ENCODE measurements around the gene RSBN1L.

- TF ChIP-seq POLR2A (IDR thresholded peaks at IDR 0.05) (no peak), EP300 (IDR thresholded peaks at IDR 0.05; ENCODE audit: low read depth) (no peak)
These were observed 16.7 kb upstream of the RSBN1L start for GRCh38 chr7:77679608-77680007.

All from transverse colon (tissue), 1 donor.